HepG2 (cell line): ENCODE measurements around the gene DPY19L3. TPM values are rescaled to one million over a fixed set of nuclear protein-coding genes. Genes with fewer than 3 reads are reported as not detected.

Source experiments
- CBX1 ChIP-seq: IDR thresholded peaks from one replicate; pipeline ENCODE4 v1.6.1; 2016; ENCODE audit warnings: antibody characterized with exemption, low read depth
- IRF1 ChIP-seq: sonication (generic); formaldehyde crosslinking; IDR thresholded peaks from 2 replicates; pipeline ENCODE4 v1.4.0; 2020; ENCODE audit warnings: low read depth, mild to moderate bottlenecking, missing genetic modification reagents
- KLF13 ChIP-seq: sonication (generic); formaldehyde crosslinking; IDR thresholded peaks from 2 replicates; pipeline ENCODE4 v1.4.0; 2020; ENCODE audit warnings: mild to moderate bottlenecking, missing genetic modification reagents
- MAFK ChIP-seq, 2 experiments: IDR thresholded peaks in 1 of 2; conservative IDR thresholded peaks in 1 of 2; 2 replicates each; pipeline ENCODE4 v1.6.1; 2011; ENCODE audit warnings: improper control_type of control experiment in 2 of 2, low read length in 2 of 2
- MYPOP ChIP-seq: sonication (generic); formaldehyde crosslinking; IDR thresholded peaks from 2 replicates; pipeline ENCODE4 v1.8.1; 2023; ENCODE audit warnings: mild to moderate bottlenecking, moderate library complexity, missing genetic modification reagents
- NFKBIZ ChIP-seq: IDR thresholded peaks from 2 replicates; pipeline ENCODE4 v1.6.1; 2018; ENCODE audit warnings: missing genetic modification reagents, missing compliant biosample characterization
- NRL ChIP-seq: sonication (generic); formaldehyde crosslinking; IDR thresholded peaks from 2 replicates; pipeline ENCODE4 v1.5.0; 2020; ENCODE audit warnings: missing genetic modification reagents, mild to moderate bottlenecking, moderate library complexity, borderline replicate concordance
- ONECUT2 ChIP-seq: sonication (generic); formaldehyde crosslinking; IDR thresholded peaks from 2 replicates; pipeline ENCODE4 v1.4.0; 2020; ENCODE audit warnings: missing genetic modification reagents
- PBX3 ChIP-seq: sonication (generic); formaldehyde crosslinking; IDR thresholded peaks from 2 replicates; pipeline ENCODE4 v1.8.1; 2023; ENCODE audit warnings: missing genetic modification reagents, inconsistent platforms, borderline replicate concordance
- PHF20 ChIP-seq: sonication (generic); formaldehyde crosslinking; IDR thresholded peaks from 2 replicates; pipeline ENCODE4 v1.5.0; 2020; ENCODE audit warnings: mild to moderate bottlenecking, missing genetic modification reagents
- PHF8 ChIP-seq: sonication (generic); formaldehyde crosslinking; IDR thresholded peaks from 2 replicates; pipeline ENCODE4 v1.5.0; 2020; ENCODE audit warnings: missing genetic modification reagents
- RAD51 ChIP-seq: fragments of 450-650 bp; IDR thresholded peaks from 2 replicates; pipeline ENCODE4 v1.6.1; 2016; ENCODE audit warnings: borderline replicate concordance
- RFXAP ChIP-seq: sonication (generic); formaldehyde crosslinking; IDR thresholded peaks from 2 replicates; pipeline ENCODE4 v1.4.0; 2020; ENCODE audit warnings: missing genetic modification reagents, borderline replicate concordance
- SMC3 ChIP-seq: IDR thresholded peaks from 2 replicates; pipeline ENCODE4 v1.6.1; 2011; ENCODE audit warnings: low read length, improper control_type of control experiment
- ZFX ChIP-seq: sonication (generic); formaldehyde crosslinking; IDR thresholded peaks from 2 replicates; pipeline ENCODE4 v1.4.0; 2020; ENCODE audit warnings: mild to moderate bottlenecking, low read depth, missing genetic modification reagents, moderate library complexity
- ZFY ChIP-seq: sonication (generic); formaldehyde crosslinking; IDR thresholded peaks from 2 replicates; pipeline ENCODE4 v1.4.0; 2020; ENCODE audit warnings: missing genetic modification reagents
- ZNF318 ChIP-seq: sonication (generic); formaldehyde crosslinking; IDR thresholded peaks from 2 replicates; pipeline ENCODE4 v1.4.0; 2020; ENCODE audit warnings: mild to moderate bottlenecking, missing genetic modification reagents
- ZNF354B ChIP-seq: sonication (generic); formaldehyde crosslinking; IDR thresholded peaks from 2 replicates; pipeline ENCODE4 v1.8.0; 2022; ENCODE audit warnings: mild to moderate bottlenecking, missing genetic modification reagents
- ZNF766 ChIP-seq: sonication (generic); formaldehyde crosslinking; IDR thresholded peaks from 2 replicates; pipeline ENCODE4 v1.5.0; 2020; ENCODE audit warnings: missing genetic modification reagents, borderline replicate concordance
- ZNF878 ChIP-seq: sonication (generic); formaldehyde crosslinking; IDR thresholded peaks from 2 replicates; pipeline ENCODE4 v1.8.1; 2023; ENCODE audit warnings: mild to moderate bottlenecking, missing genetic modification reagents, moderate library complexity
- ZSCAN9 ChIP-seq: IDR thresholded peaks from 2 replicates; pipeline ENCODE4 v1.6.1; 2016; ENCODE audit warnings: borderline replicate concordance
- polyA plus RNA-seq, 8 experiments: library from polyadenylated mRNA; depleted of rRNA in 3 of 8; stranded (reverse) in 7 of 8; unstranded in 1 of 8; fragments of >200 nt; fragmentation: Illumina TruSeq in 4 of 8; extraction: Trizol in 4 of 8; gene quantifications; 2 replicates each; pipeline versions ENCODE4 v1.2.1 to v1.2.3, GENCODE V29; 2011 to 2016; ENCODE audit warnings: low read depth in 4 of 8, missing spikeins in 1 of 8, mixed read lengths in 1 of 8; ENCODE audit not compliant: insufficient read depth in 1 of 8
- total RNA-seq, 5 experiments: library from RNA; depleted of rRNA; stranded (reverse); fragments of >200 nt; fragmentation: Illumina TruSeq; extraction: Trizol; gene quantifications; 2 replicates each; pipeline ENCODE4 v1.2.3, GENCODE V29; 2016; ENCODE audit warnings: low read depth in 1 of 5

DPY19L3 gene
- total and polyA plus RNA-seq, 2 of the 13 experiments (the other 11 are each of a cell fraction or from before 2014, with no cell fraction given): 21.6 to 25.2 TPM

GRCh38 chr19:32404933-32405430, 588 bp upstream of the DPY19L3 start (continued):
- TF ChIP-seq RAD51: no peak
- TF ChIP-seq ZNF318 (CRISPR knock-in tag): no peak
- peak; percentile 20 for TF ChIP-seq MYPOP
- TF ChIP-seq CBX1: no peak
- peak; percentile 94 for TF ChIP-seq ZFY (CRISPR knock-in tag)
- TF ChIP-seq ONECUT2 (CRISPR knock-in tag): no peak
- TF ChIP-seq PHF20 (CRISPR knock-in tag): no peak
- TF ChIP-seq ZSCAN9 (CRISPR knock-in tag): no peak
- TF ChIP-seq KLF13 (CRISPR knock-in tag): no peak
- TF ChIP-seq ZNF354B (CRISPR knock-in tag): no peak
- no peak for TF ChIP-seq IRF1
- no peak for TF ChIP-seq RFXAP (CRISPR knock-in tag)
- no peak for TF ChIP-seq SMC3
- no peak for TF ChIP-seq ZNF766 (CRISPR knock-in tag)
- TF ChIP-seq PBX3 (CRISPR knock-in tag): no peak
- TF ChIP-seq PHF8 (CRISPR knock-in tag): no peak
- TF ChIP-seq MAFK (conservative IDR thresholded peaks at IDR 0.05 in 1 of 2, IDR thresholded peaks at IDR 0.05 in 1 of 2; ENCODE audit: low read length in 2 of 2): no peak
- TF ChIP-seq ZFX (CRISPR knock-in tag): peak; percentile 81; the same call in 1 of the 2 replicates
- no peak for TF ChIP-seq ZNF878 (CRISPR knock-in tag)
- no peak for TF ChIP-seq NRL (CRISPR knock-in tag)
- no peak for TF ChIP-seq NFKBIZ (CRISPR knock-in tag)
